Measurements from ENCODE around the gene PCDH1. TPM values are rescaled to one million over a fixed set of nuclear protein-coding genes. Genes with fewer than 3 reads are reported as not detected.

The PCDH1 gene
- total and polyA plus RNA-seq, 2 of the 13 experiments (the other 11 are each of a cell fraction or from before 2014, with no cell fraction given), result 0.11 to 0.83 TPM

- TF ChIP-seq ZBTB40 (IDR thresholded peaks at IDR 0.05) (peak; percentile 37), ZBTB40 (CRISPR knock-in tag; IDR thresholded peaks at IDR 0.05) (peak; percentile 62; the same call in 1 of the 2 replicates), REXO4 (CRISPR knock-in tag; IDR thresholded peaks at IDR 0.05; ENCODE audit: borderline replicate concordance) (no peak), ZNF33B (CRISPR knock-in tag; IDR thresholded peaks at IDR 0.05) (peak; percentile 78; the same call in 1 of the 2 replicates), ZNF556 (CRISPR knock-in tag; IDR thresholded peaks at IDR 0.05; ENCODE audit: borderline replicate concordance) (peak; percentile 85), GPBP1L1 (CRISPR knock-in tag; IDR thresholded peaks at IDR 0.05) (no peak), ZNF136 (CRISPR knock-in tag; IDR thresholded peaks at IDR 0.05; ENCODE audit: low read depth) (peak; percentile 86), POLR2G (IDR thresholded peaks at IDR 0.05; ENCODE audit: low read depth, low read length) (peak; percentile 96), MAX (IDR thresholded peaks at IDR 0.05) (peak; percentile 88), ZNF234 (CRISPR knock-in tag; conservative IDR thresholded peaks at IDR 0.05) (no peak), FOXO4 (CRISPR knock-in tag; conservative IDR thresholded peaks at IDR 0.05) (no peak), ZC3H13 (CRISPR knock-in tag; IDR thresholded peaks at IDR 0.05) (no peak), ZNF335 (CRISPR knock-in tag; IDR thresholded peaks at IDR 0.05) (no peak)
These were observed 45.5 kb upstream of the PCDH1 start, which contains the start of gene DELE1 (continued) for GRCh38 chr5:141923448-141924313.
